Tibial artery (tissue), 4 donors: ENCODE data around the gene CSTF2T.

Source experiments
- DNase-seq, 2 donors: peaks; one replicate each; pipeline ENCODE4 v3.0.0-alpha.2; 2019
- H3K27ac ChIP-seq, 2 donors: fragments of 200-600 bp; sonication (generic) in 1 of 2; 1 replicate in 1 of 2; 2 replicates in 1 of 2; pipeline ENCODE4 v1.5.1; 2018 to 2019; ENCODE audit warnings: mild to moderate bottlenecking in 1 of 2
- H3K27me3 ChIP-seq, 2 donors: fragments of 200-600 bp; sonication (generic) in 1 of 2; one replicate each; pipeline versions ENCODE4 v1.5.1 to v1.6.0; 2016 to 2019
- H3K36me3 ChIP-seq, 3 donors: fragments of 200-600 bp; sonication (generic) in 2 of 3; one replicate each; pipeline ENCODE4 v1.5.1; 2016 to 2019; ENCODE audit warnings: mild to moderate bottlenecking in 2 of 3
- H3K4me1 ChIP-seq, 4 donors: fragments of 200-600 bp; sonication (generic) in 2 of 4; 1 replicate in 3 of 4; 2 replicates in 1 of 4; pipeline ENCODE4 v1.5.1; 2016 to 2019
- H3K4me3 ChIP-seq, 2 donors: fragments of 200-600 bp; sonication (generic) in 1 of 2; 1 replicate in 1 of 2; 2 replicates in 1 of 2; pipeline ENCODE4 v1.5.1; 2018 to 2019; ENCODE audit warnings: mild to moderate bottlenecking in 2 of 2
- H3K9me3 ChIP-seq, 3 donors: fragments of 200-600 bp; sonication (generic) in 1 of 3; one replicate each; pipeline ENCODE4 v1.5.1; 2016 to 2019
- CTCF ChIP-seq, 2 experiments: fragments of 200-600 bp in 1 of 2; fragments of 450-650 bp in 1 of 2; IDR thresholded peaks; one replicate each; pipeline ENCODE4 v1.5.1; 2017 to 2019; ENCODE audit warnings: antibody characterized with exemption in 2 of 2, mild to moderate bottlenecking in 1 of 2, moderate library complexity in 1 of 2
- intact Hi-C: fragments of 100-400 bp; cut with DNase I; formaldehyde crosslinking; loops from one replicate; pipeline ENCODE4 v1.15.0; 2023; ENCODE audit warnings: low total_unique reads

Gene CSTF2T

GRCh38 chr10:51672039-51672535 lies 27.3 kb downstream of the CSTF2T start:
- no peaks in the 10 kb centered on the region for H3K27me3 ChIP-seq
- H3K4me1 ChIP-seq = peaks cover 0 to 24% (median 11%) of the 10 kb centered on the region in 4 donors
- no peak for TF ChIP-seq CTCF (IDR thresholded peaks at IDR 0.05)
- no peak overlapping the region for H3K4me3 ChIP-seq
- H3K36me3 ChIP-seq = no peaks in the 10 kb centered on the region
- no peak for DNase-seq
- H3K9me3 ChIP-seq = no peaks in the 10 kb centered on the region
- intact Hi-C loops = no loop called here
- no peak overlapping the region for H3K27ac ChIP-seq

GRCh38 chr10:51669041-51669440 lies 30.4 kb downstream of the CSTF2T start:
- H3K27me3 ChIP-seq = no peaks in the 10 kb centered on the region
- no peak for DNase-seq
- no peaks in the 10 kb centered on the region for H3K9me3 ChIP-seq
- no peak overlapping the region for H3K27ac ChIP-seq
- intact Hi-C loops = no loop called here
- no peaks in the 10 kb centered on the region for H3K36me3 ChIP-seq
- no peak overlapping the region for H3K4me3 ChIP-seq
- peaks cover 0 to 31% (median 11%) of the 10 kb centered on the region in 4 donors for H3K4me1 ChIP-seq
- no peak for TF ChIP-seq CTCF (IDR thresholded peaks at IDR 0.05)

- H3K27me3 ChIP-seq = no peaks in the 10 kb centered on the region
- DNase-seq = no peak
- TF ChIP-seq CTCF (IDR thresholded peaks at IDR 0.05) = no peak
- H3K36me3 ChIP-seq = no peaks in the 10 kb centered on the region
- intact Hi-C loops = no loop called here
- no peak overlapping the region for H3K4me3 ChIP-seq
- H3K4me1 ChIP-seq = peaks cover 0 to 31% (median 11%) of the 10 kb centered on the region in 4 donors
- peak overlapping the region in 1 of 2 donors; percentile 13 for H3K27ac ChIP-seq
- H3K9me3 ChIP-seq = no peaks in the 10 kb centered on the region
Measured at GRCh38 chr10:51668336-51668689, 31.1 kb downstream of the CSTF2T start.

- intact Hi-C loops = no loop called here
- no peaks in the 10 kb centered on the region for H3K36me3 ChIP-seq
- no peaks in the 10 kb centered on the region for H3K9me3 ChIP-seq
- DNase-seq = no peak
- TF ChIP-seq CTCF (IDR thresholded peaks at IDR 0.05) = no peak
- H3K4me3 ChIP-seq = no peak overlapping the region
- no peaks in the 10 kb centered on the region for H3K27me3 ChIP-seq
- peak overlapping the region in 1 of 2 donors; percentile 13 for H3K27ac ChIP-seq
- H3K4me1 ChIP-seq = peaks cover 0 to 31% (median 11%) of the 10 kb centered on the region in 4 donors
Measured at GRCh38 chr10:51667678-51668335, 31.6 kb downstream of the CSTF2T start.

GRCh38 chr10:51666456-51666855 lies 32.9 kb downstream of the CSTF2T start:
- intact Hi-C loops = no loop called here
- H3K36me3 ChIP-seq = no peaks in the 10 kb centered on the region
- no peaks in the 10 kb centered on the region for H3K9me3 ChIP-seq

More at GRCh38 chr10:51666456-51666855, 32.9 kb downstream of the CSTF2T start:
- Histone ChIP-seq H3K4me1 (peaks cover 0 to 31% (median 11%) of the 10 kb centered on the region in 4 donors), H3K4me3 (no peak overlapping the region), H3K27ac (no peak overlapping the region), H3K27me3 (no peaks in the 10 kb centered on the region)
- TF ChIP-seq CTCF (IDR thresholded peaks at IDR 0.05) = no peak
- DNase-seq = no peak
